GM18498 (cell line): Measurements from ENCODE around the gene TRAPPC8.
"Not testable (repeated sequence)": the region's sequence is repeated elsewhere in the genome, so short reads cannot be mapped to it uniquely, and the experiment has no call there.

Experiments
- ATAC-seq: cut with Tn5 transposase; IDR thresholded peaks from one replicate; pipeline ENCODE4 v1.9.1; 2021; ENCODE audit warnings: mild to moderate bottlenecking, moderate library complexity; ENCODE audit not compliant: unreplicated experiment

TRAPPC8 gene

DNA sequence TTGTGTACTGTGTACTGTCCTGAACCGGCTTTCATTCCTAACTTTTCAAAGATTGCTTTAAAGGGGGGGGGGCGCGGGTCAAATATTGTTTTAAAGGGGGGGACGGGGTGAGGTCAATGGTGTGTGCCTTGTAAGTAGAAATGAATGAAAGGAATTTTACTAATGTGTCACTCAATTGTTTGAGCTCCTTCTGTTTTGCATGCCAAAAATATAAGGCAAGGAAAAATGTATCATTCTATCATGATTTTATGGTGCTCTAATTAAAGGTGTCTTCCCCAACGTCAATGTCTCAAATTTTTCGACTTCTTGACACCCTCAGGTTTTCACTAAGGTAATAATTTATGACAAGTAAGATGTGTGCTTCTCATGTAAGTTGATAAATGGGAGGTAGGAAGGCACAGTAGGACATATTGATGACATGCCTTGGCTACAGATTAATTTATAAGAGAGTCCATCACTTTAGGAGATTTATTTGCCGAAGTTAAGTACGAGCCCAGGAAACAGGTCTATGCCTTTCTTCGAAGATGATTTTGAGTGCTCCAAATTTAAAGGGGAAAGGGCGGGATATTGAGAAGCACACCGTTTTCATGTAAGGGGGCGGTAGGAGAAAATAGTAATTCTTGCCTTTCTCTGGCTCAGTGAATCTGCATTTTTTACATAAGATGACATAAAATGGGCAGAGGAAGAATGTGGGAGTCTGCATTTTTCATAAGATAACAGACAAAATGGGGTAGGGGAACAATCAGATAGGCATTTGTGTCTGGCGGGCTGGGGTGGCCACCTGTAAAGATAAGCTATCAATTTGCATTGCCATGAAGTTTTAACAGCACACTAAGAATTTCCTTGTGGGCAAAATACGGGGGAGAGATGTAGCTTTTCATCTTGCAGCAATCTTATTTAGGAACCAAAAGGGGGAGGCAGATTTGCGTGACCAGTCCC lies 1.2 kb upstream of the TRAPPC8 start:
- no peak for ATAC-seq

DNA sequence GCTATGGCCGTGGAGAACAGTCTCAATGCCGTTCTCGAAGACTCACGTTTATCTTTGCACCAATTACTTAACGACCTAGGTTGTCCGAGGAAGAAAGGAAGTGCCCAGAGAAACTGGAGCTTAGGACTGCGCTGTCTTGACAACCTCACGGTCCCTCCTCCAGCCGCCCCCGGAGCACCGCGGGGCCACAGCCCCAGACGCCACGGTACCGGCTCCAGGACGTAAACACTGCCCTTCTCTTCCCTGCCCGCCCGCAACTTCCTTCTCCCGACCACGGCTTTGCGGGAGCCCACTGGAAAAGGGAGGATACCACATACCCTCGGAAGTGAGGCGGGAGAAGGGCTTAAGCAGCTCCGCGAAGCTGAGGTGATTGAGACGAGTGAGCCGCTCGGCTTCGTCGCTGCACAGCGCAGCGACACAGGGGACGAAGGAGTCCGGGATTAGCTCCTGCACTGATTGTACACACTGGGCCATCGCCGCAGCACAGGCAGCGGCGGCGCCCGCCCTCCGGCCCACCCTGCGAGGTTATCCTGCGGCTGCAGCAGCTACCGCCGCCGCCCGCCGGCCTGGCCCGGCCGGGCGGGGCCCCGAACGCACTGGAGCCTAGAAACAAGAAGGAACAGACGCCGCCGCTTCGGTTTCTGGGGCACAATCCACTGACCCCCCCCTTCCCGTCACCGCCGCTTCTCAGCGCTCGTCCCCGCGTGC lies 483 bp downstream of the TRAPPC8 start:
- peak; percentile 51 for ATAC-seq

DNA sequence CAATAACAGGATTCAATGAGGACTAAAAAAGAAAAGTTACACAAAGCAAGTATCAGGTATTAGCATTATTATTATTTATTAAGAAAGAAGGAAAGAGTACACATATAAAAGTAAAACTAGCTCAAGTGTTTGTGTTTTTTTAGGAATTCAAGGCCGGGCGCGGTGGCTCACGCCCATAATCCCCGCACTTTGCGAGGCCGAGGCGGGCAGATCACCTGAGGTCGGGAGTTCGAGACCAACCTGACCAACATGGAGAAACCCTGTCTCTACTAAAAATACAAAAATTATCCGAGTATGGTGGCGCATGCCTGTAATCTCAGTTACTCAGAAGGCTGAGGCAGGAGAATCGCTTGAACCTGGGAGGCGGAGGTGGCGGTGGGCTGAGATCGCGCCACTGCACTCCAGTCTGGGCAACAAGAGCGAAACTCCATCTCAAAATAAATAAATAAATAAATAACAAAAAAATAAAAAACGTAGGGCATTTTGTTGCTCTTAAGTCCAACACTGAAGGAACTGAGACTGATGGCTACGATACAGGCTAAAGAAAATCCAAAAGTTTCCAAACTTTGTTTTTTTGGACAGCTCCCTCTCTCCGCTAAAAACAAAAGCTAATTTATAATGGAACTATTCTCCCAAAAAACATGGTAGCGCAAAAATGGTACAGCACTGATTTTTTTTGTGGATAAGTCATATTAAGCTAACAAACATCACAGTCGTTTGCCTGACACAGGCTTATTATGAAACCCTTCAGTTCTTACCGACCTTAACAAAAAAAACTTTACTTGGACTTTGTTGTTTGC lies 1.7 kb downstream of the TRAPPC8 start:
- ATAC-seq, result no peak

DNA sequence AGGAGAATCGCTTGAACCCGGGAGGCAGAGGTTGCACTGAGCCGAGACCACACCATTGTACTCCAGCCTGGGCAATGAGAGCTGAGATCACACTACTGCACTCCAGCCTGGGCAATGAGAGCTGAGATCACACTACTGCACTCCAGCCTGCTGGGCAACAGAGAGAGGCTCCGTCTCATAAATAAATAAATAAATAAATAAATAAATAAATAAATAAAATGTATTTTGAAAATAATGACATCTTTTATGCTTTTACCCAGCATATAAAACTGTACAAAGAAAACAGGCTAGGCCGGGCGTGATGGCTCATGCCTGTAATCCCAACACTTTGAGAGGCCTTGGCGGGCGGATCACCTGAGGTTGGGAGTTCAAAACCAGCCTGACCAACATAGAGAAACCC lies 8.2 kb downstream of the TRAPPC8 start:
- ATAC-seq, result not testable (repeated sequence)

DNA sequence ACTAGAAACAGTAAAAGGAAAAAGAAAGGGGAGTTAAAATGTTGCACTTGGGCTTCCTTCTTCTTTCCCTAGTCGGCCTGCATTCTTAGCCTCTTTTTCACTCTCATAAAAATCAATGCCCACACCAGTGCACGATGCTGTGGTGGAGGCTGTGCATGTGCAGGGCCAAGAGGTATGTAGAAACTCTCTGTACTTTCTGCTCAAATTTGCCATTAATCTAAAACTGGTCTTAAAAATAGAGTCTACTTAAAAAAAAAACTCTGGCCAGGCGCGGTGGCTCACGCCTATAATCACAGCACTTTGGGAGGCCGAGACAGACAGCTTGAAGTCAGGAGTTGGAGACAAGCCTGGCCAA lies 11.1 kb downstream of the TRAPPC8 start:
- ATAC-seq, result no peak

DNA sequence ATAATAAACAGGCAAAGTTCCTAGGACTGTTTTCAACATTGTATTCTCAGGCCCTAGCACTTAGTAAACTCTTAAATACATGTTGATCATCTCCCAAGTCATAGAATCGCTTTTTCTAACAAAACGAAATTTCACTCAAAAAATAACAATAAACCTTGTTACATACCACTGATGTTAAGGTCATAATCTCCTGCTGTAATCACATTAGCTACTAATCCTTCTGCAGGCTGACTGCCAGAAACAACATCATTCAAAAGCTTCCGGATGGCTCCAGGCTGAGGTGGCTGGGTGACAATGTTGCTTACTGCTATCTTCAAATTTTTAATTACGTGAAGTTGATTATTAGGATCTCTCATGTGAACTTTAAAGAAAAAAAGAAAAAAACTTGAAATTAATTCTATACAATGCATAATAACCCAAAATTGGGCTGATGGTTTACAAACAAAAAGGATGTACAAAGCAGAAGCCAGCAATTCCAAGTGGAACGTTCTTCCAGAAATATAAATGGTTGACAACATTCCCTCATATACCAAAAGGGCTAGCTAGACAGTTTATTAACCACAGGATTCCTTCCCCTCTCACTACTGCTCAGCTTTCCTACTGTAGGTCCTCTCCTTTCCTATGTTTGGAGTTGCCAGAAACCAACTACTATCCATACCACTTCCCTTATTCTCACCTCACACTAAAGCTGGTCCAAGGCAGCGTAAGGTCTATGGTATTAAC lies 11.6 kb downstream of the TRAPPC8 start:
- ATAC-seq, result no peak

DNA sequence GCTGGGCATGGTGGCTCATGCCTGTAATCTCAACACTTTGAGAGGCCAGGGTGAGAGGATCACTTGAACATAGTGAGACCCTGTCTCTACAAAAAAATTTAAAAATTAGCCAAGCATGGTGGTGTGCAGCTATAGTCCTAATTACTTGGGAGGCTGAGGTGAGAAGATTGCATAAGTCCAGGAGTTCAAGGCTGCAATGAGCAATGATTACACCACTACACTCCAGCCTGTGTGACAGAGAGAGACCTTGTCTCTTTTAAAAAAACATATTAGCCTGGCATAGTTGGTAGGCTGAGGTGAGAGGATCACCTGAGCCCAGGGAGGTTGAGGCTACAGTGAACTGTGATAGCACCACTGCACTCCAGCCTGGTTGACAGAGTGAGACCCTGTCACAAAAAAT lies 13.7 kb downstream of the TRAPPC8 start:
- ATAC-seq, result no peak

DNA sequence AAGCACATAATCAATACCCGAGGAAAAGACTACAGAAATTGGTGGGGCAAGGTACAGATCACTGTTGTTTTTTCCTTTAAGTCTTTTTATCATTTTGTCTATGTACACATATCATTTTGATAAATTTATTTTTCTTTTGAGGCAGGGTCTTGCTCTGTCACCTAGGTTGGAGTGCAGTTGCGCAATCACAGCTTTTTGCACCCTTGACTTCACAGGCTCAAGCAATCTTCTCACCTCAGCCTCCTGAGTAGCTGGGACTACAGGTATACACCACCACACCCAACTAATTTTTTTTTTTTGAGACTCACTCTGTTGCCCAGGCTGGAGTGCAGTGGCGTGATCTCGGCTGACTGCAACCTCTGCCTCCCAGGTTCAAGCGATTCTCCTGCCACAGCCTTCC lies 15.9 kb downstream of the TRAPPC8 start:
- ATAC-seq, result not testable (repeated sequence)

DNA sequence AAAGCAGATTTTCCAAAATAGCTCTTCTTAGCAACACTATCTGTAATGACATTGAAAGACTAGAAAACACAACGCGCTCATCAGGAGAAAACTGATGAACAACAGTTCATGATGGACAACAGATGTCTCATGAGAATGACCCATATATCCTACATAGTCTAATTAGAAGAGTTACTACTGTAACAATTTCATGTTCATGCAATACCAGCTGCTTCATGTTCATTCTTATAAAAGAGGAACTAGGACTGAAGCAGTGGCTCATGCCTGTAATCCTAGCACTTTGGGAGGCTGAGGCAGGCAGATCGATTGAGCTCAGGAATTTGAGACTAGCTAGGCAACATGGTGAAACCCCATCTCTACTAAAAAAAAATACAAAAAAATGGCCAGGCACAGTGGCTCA lies 22.7 kb downstream of the TRAPPC8 start:
- ATAC-seq, result no peak

DNA sequence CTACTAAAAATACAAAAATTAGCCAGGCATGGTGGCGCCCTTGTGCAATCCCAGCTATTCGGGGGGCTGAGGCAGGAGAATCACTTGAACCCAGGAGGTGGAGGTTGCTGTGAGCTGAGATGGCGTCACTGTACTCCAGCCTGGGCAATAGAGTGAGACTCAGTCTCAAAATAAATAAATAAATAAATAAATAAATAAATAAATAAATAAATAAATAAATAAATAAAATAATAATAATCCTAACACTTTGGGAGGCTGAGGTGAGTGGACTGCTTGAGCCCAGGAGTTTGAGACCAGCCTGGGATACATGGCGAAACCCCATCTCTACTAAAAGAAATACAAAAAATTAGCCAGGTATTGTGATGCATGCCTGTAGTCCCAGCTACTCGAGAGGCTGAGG lies 23.6 kb downstream of the TRAPPC8 start:
- not testable (repeated sequence) for ATAC-seq

DNA sequence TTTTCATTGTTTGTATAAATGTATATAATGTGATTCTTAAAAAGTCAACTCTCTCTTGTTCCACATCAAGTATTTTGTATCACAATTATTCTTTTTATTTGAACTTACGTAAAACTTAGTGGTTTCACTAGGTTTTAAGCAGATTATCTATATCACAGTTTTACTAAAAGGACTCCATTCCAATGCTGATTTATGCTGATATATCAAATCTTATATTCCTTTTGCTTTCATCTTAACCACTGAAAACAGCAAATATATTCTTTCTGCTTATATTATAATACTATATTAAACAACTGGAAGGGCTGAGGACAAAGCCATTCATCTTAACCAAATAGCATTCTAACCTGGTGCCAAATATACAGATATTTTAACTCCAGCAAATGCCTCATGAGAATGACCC lies 24.2 kb downstream of the TRAPPC8 start:
- no peak for ATAC-seq

DNA sequence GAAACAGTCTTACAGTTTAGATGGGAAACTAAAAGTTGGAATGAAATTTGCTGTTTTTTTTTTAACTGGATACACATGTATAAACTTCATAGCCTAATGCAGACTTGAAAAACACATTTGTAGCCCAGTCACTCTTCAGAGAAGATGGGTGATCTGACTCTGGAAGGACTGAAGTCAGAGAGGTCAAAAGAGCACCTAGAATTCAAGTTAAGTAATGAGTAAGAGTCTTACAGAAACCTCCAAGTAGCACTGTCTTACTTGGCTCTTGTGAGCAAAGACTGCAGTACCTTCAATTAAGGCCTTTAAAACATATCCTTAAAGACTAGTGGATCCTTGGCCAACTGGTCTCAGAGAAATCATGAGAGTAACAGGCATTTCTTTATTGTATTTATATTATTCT lies 41.9 kb downstream of the TRAPPC8 start:
- ATAC-seq, result no peak

DNA sequence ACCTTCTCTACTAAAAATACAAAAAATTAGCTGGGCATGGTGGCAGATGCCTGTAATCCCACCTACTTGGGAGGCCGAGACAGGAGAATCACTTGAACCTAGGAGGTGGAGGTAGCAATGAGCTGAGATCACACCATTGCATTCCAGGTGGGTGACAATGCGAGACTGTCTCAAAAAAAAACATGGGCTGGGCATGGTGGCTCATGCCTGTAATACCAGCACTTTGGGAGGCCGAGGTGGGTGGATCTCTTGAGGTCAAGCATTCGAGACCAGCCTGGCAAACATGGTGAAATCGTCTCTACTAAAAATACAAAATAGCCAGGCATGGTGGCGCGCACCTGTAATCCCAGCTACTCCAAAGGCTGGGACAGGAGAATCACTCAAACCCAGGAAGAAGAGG lies 43.2 kb downstream of the TRAPPC8 start:
- ATAC-seq, result not testable (repeated sequence)

DNA sequence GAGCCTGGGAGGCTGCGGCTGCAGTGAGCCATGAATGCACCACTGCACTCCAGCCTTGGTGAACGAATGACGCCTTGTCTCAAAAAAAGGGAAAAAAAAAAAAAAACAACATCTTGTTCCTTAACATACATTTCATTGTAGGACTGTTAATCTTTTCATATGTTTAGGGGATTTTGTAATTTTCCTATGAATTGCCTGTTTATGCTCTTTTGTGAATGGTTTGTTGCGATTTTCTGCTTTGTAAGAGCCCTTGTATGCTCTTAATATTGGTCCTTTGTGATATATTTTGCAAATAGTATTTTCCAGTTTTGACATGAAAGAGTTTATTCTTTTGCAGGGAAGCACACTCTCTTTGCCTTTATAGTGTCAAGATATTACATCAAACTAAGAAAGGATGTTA lies 50.0 kb downstream of the TRAPPC8 start:
- no peak for ATAC-seq

DNA sequence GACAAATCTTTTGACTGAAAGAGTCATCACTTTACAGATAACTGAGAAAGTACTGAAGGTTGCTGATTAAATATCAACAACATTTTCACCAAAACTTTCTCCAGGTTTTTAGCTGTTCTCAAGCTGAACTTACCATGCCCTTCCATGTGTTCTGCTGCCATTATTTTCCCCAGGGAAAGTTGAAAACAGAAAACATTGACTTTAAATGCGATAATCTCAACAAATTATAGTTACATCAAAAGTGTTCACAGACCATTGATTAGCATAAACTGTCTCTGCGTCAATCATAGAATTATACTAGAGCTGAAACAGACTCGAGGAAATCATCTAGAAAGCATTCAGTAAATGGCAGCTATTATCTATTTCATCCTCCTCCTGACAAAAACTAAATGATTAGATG lies 51.4 kb downstream of the TRAPPC8 start:
- ATAC-seq, result no peak

DNA sequence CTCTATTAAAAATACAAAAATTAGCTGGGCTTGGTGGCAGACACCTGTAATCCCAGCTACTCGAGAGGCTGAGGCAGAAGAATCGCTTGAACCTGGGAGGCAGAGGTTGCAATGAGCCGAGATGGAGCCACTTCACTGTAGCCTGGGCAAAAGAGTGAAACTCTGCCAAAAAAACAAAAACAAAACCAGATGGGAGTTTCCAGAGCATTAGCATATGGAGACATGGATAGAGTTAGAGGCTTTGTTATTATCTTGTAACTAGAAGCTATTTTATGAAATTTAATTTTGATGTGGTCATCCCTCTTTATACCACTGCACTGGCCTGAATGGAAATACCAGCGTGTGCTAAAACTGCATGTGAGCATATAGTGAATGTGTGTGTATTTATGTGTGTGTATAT lies 58.9 kb downstream of the TRAPPC8 start:
- ATAC-seq, result no peak

DNA sequence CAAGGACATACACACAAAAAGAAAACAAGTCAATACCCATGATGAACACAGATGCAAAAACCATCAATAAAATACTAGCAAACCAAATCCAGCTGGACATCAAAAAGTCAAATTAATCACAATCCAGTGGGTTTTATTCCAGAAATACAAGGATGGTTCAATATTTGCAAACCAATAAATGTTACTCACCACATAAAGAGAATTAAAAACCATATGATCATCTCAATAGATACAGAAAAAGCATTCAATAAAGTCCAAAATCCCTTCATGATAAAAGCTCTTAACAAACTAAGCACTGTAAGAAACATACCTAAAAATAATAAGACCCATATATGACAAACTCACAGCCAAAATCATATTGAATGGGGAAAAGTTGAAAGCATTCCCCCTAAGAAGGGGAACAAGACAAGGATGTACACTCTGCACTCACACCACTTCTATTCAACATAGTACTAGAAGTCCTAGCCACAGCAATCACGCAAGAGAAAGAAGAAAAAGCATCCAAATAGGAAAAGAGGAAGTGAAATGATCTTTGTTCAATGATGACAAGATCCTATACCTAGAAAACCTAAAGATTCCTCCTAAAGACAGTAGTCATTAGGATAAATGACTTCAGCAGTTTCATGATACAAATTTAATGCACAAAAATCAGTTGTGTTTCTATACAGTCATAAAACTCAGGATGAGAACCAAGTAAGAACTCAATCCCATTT lies 62.6 kb downstream of the TRAPPC8 start:
- no peak for ATAC-seq

DNA sequence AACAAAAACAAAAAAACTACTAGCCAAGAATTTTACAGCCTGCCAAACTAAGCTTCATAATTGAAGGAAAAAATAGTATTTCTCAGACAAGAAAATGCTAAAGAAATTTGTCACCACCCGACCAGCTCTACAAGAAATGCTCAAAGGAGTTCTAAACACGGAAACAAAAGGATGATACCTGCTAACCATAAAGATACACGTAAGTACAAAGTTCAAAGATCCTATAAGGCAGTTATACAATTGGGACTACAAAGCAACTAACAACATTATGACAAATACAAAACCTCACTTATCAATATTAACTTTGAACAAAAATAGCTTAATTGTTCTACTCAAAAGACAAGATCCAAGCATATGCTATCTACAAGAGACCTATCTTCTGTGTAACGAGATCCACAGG lies 64.6 kb downstream of the TRAPPC8 start:
- no peak for ATAC-seq

DNA sequence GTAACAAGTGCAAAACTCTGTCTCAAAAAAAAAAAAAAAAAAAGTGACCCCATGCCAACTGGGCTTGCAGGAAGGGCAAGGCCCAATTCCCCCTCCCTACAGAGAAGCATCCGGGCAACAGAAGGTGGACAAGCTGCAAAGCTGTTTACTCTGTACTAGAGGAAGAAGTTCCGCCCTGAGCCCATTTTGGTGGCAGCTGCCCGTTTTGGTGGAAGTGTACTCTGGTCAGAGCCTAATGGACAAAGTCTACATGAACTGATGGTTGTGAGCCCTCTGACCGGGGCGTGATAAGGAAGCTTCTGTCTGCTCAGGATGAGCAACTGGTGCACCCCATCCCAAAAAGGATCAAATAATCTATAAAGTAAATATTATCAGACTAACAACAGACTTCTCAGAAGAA lies 65.0 kb downstream of the TRAPPC8 start:
- no peak for ATAC-seq

DNA sequence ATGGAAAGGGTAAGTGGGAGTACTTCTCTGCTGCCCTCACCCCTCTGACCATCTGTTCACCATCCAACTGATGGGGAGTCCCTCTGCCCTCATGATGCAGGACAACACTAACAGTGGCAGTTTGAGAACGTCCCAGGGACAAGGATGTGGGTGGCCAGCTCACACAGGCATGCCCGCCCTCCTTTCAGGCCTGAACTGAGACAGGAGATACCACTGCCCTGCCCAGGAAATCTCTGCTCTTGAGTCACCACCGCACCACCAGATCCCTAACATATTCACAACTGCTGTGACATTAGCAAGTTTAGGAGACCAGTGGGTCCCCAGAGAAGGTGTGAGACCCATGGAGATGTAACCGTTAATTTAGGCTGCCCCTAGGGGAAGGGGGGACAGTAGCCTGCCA lies 66.2 kb downstream of the TRAPPC8 start:
- ATAC-seq, result no peak
